GM10248 (cell line): ENCODE data around the gene DCTN3.

Experiments used
- CTCF ChIA-PET: fragments of 300-600 bp; sonication (Branson Sonifier 250); formaldehyde crosslinking; extraction: SDS; loops from one replicate; lab custom pipeline; 2021; ENCODE audit warnings: antibody characterized with exemption; lab: Yijun Ruan, JAX
- POLR2A ChIA-PET: fragments of 350-650 bp; sonication (Branson Sonifier 250); formaldehyde crosslinking; extraction: SDS; loops from one replicate; lab custom pipeline; 2020; ENCODE audit warnings: antibody characterized with exemption; lab: Yijun Ruan, JAX
- DNase-seq: peaks from one replicate; pipeline ENCODE4 v3.0.0; 2012; ENCODE audit errors: extremely low spot score
- CTCF ChIP-seq: IDR thresholded peaks from 2 replicates; pipeline ENCODE4 v1.5.1; 2012; ENCODE audit warnings: mild to moderate bottlenecking, low read depth; ENCODE audit errors: extremely low read depth, missing control alignments, control extremely low read depth

Gene DCTN3

GRCh38 chr9:34662526-34663302 lies 42.4 kb upstream of the DCTN3 start, which contains the start of gene CCL27:
TSS of gene CCL27 (minus strand) at chr9:34662657. CDS start at chr9:34662633, 24 bp downstream.
- ChIA-PET CTCF (interaction anchor here (0.8 to 8.5 kb wide), 8 partner anchors 8 to 50 kb away, joined by 3 to 84 read pairs (median 7); partner anchors contain the start of genes GALT and RPP25L), POLR2A (no interaction called here)
- DNase-seq, result no peak
- no peak for TF ChIP-seq CTCF

- TF ChIP-seq CTCF, result no peak
- CTCF ChIA-PET, result interaction anchor here (0.9 to 8.5 kb wide), 5 partner anchors 14 to 45 kb away, joined by 3 to 84 read pairs (median 14); partner anchors contain the start of gene GALT
- POLR2A ChIA-PET, result no interaction called here
- no peak for DNase-seq
Observed at GRCh38 chr9:34659592-34660253, 39.4 kb upstream of the DCTN3 start.

GRCh38 chr9:34658461-34658860 lies 38.2 kb upstream of the DCTN3 start:
- ChIA-PET CTCF (interaction anchor here (3.9 kb wide), 1 partner anchor 12 kb away, joined by 20 read pairs; the partner anchor contains the start of gene GALT), POLR2A (interaction anchor here (0.6 kb wide), 1 partner anchor 395 kb away, joined by 3 read pairs; no protein-coding TSS in a partner anchor)
- DNase-seq, result no peak
- no peak for TF ChIP-seq CTCF

- CTCF ChIA-PET, result interaction anchor here (1.2 to 3.9 kb wide), 3 partner anchors 11 to 23 kb away, joined by 3 to 20 read pairs (median 8); partner anchors contain the start of gene GALT
- DNase-seq, result no peak
- POLR2A ChIA-PET, result no interaction called here
- TF ChIP-seq CTCF, result no peak
Observed at GRCh38 chr9:34656992-34657391, 36.7 kb upstream of the DCTN3 start.

- ChIA-PET POLR2A (no interaction called here), CTCF (interaction anchor here (3.9 kb wide), 1 partner anchor 9 kb away, joined by 20 read pairs; the partner anchor contains the start of gene GALT)
- no peak for TF ChIP-seq CTCF
- no peak for DNase-seq
Observed at GRCh38 chr9:34655394-34655793, 35.1 kb upstream of the DCTN3 start.

- DNase-seq, result no peak
- POLR2A ChIA-PET, result no interaction called here
- CTCF ChIA-PET, result interaction anchor here (1.0 kb wide), 1 partner anchor 48 kb away, joined by 3 read pairs; no protein-coding TSS in a partner anchor
Observed at GRCh38 chr9:34654323-34655051, 34.2 kb upstream of the DCTN3 start.

More at GRCh38 chr9:34654323-34655051, 34.2 kb upstream of the DCTN3 start:
- no peak for TF ChIP-seq CTCF
